ENCODE data around the gene TUFT1. TPM values are rescaled to one million over a fixed set of nuclear protein-coding genes. Genes with fewer than 3 reads are reported as not detected.

Gene TUFT1
- total RNA-seq, 1 experiment from 2014 or later = 12.3 TPM

GRCh38 chr1:151547119-151547899 is 7.2 kb downstream of the TUFT1 start:
- BruUV-seq (replicated peaks) = no TSS peak
- H3K9me3 ChIP-seq (ENCODE audit: control insufficient read depth in 1 of 2, insufficient read depth in 1 of 2, low read depth in 1 of 2, low read length in 2 of 2) = no peaks in the 10 kb centered on the region
- intact Hi-C loops (cut with micrococcal nuclease) = no loop called here
- ATAC-seq = peak; percentile 77
- H3K27ac ChIP-seq (ENCODE audit: low read depth, low read length) = peak overlapping the region; percentile 33
- peak overlapping the region; percentile 25 for H3K9ac ChIP-seq (ENCODE audit: low read length)
- peak overlapping the region in 1 of 2 experiments; percentile 36; a peak in 2 of 4 replicates for H3K4me3 ChIP-seq (replicated peaks in 1 of 2; ENCODE audit: low read depth in 1 of 2, low read length in 2 of 2)
- H2AFZ ChIP-seq (ENCODE audit: low read depth, low read length, poor library complexity, severe bottlenecking) = no peak overlapping the region
- H3K79me2 ChIP-seq (ENCODE audit: insufficient read depth, low read length) = peaks cover 26% of the 10 kb centered on the region
- no peaks in the 10 kb centered on the region for H3K27me3 ChIP-seq (ENCODE audit: insufficient read depth, low read length)
- peak overlapping the region; percentile 69 for H3K4me2 ChIP-seq (ENCODE audit: low read length)
- H3K9me2 ChIP-seq (ENCODE audit: insufficient read depth) = no peaks in the 10 kb centered on the region
- ChIA-PET RAD21 (ENCODE audit: low non-redundant PET in 1 of 2, low total read pairs in 2 of 2, uncharacterized antibody in 2 of 2, unreplicated experiment in 2 of 2) (no interaction called here), POLR2A (interaction anchor here (2.3 kb wide), 1 partner anchor 7 kb away, joined by 23 read pairs; the partner anchor contains the start of gene TUFT1), CTCF (no interaction called here)
- peaks cover 38 to 51% of the 10 kb centered on the region in 2 experiments for H3K4me1 ChIP-seq (ENCODE audit: control insufficient read depth in 1 of 2, insufficient read depth in 2 of 2, low read length in 2 of 2)
- DNase-seq (ENCODE audit: low read depth, low spot score) = peak; percentile 35
- H3K36me3 ChIP-seq (ENCODE audit: control insufficient read depth in 1 of 2, insufficient read depth in 2 of 2, low read length in 2 of 2) = no peaks in the 10 kb centered on the region
- no peaks in the 10 kb centered on the region for H4K20me1 ChIP-seq (ENCODE audit: insufficient read depth)
- TF ChIP-seq RAD21 (IDR thresholded peaks at IDR 0.05; ENCODE audit: low read depth) = no peak
- TF ChIP-seq CBX3 (IDR thresholded peaks at IDR 0.05; ENCODE audit: low read depth) = peak; percentile 66; the same call in 1 of the 2 replicates
- TF ChIP-seq ELF1 (IDR thresholded peaks at IDR 0.05; ENCODE audit: borderline replicate concordance, low read depth) = no peak
- no peak for TF ChIP-seq TCF7L2 (IDR thresholded peaks at IDR 0.05; ENCODE audit: borderline replicate concordance, extremely low read depth, insufficient read depth, insufficient read length)
- no peak for TF ChIP-seq EZH2 (IDR thresholded peaks at IDR 0.05)
- TF ChIP-seq, protein P1, sequence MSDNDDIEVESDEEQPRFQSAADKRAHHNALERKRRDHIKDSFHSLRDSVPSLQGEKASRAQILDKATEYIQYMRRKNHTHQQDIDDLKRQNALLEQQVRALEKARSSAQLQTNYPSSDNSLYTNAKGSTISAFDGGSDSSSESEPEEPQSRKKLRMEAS (IDR thresholded peaks at IDR 0.05) = peak; percentile 90
- peak; percentile 55 for TF ChIP-seq SP1 (IDR thresholded peaks at IDR 0.05; ENCODE audit: low read depth)
- TF ChIP-seq EZH2phosphoT487 (IDR thresholded peaks at IDR 0.05; ENCODE audit: borderline replicate concordance) = no peak
- TF ChIP-seq POLR2A (IDR thresholded peaks at IDR 0.05; ENCODE audit: borderline replicate concordance, extremely low read depth, insufficient read depth, insufficient read length) = no peak
- TF ChIP-seq ZNF274 (IDR thresholded peaks at IDR 0.05; ENCODE audit: low read depth, low read length) = no peak
- TF ChIP-seq FOSL1 (IDR thresholded peaks at IDR 0.05; ENCODE audit: low read depth) = no peak
- no peak for TF ChIP-seq JUND (IDR thresholded peaks at IDR 0.05)
- no peak for TF ChIP-seq YY1 (IDR thresholded peaks at IDR 0.05; ENCODE audit: extremely low read depth, insufficient replicate concordance, low read depth, low read length)
- peak; percentile 32; the same call in 1 of the 2 replicates for TF ChIP-seq POLR2AphosphoS5 (IDR thresholded peaks at IDR 0.05; ENCODE audit: low read depth, low read length)
- TF ChIP-seq, protein P2, sequence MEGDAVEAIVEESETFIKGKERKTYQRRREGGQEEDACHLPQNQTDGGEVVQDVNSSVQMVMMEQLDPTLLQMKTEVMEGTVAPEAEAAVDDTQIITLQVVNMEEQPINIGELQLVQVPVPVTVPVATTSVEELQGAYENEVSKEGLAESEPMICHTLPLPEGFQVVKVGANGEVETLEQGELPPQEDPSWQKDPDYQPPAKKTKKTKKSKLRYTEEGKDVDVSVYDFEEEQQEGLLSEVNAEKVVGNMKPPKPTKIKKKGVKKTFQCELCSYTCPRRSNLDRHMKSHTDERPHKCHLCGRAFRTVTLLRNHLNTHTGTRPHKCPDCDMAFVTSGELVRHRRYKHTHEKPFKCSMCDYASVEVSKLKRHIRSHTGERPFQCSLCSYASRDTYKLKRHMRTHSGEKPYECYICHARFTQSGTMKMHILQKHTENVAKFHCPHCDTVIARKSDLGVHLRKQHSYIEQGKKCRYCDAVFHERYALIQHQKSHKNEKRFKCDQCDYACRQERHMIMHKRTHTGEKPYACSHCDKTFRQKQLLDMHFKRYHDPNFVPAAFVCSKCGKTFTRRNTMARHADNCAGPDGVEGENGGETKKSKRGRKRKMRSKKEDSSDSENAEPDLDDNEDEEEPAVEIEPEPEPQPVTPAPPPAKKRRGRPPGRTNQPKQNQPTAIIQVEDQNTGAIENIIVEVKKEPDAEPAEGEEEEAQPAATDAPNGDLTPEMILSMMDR (IDR thresholded peaks at IDR 0.05 in 2 of 3, conservative IDR thresholded peaks at IDR 0.05 in 1 of 3; ENCODE audit: borderline replicate concordance in 1 of 3, insufficient read depth in 1 of 3, low read depth in 2 of 3, low read length in 2 of 3) = no peak
- 0 out of 2 replicates have a peak, but pooled peaks have one; percentile 12 for TF ChIP-seq EGR1 (IDR thresholded peaks at IDR 0.05; ENCODE audit: low read depth)
- no peak for TF ChIP-seq REST (IDR thresholded peaks at IDR 0.05; ENCODE audit: low read depth)
- TF ChIP-seq ZFX (IDR thresholded peaks at IDR 0.05) = no peak
- TF ChIP-seq CEBPB (IDR thresholded peaks at IDR 0.05; ENCODE audit: low read depth) = peak; percentile 86
